Measurements from ENCODE around the gene SLC2A5. TPM values are rescaled to one million over a fixed set of nuclear protein-coding genes. Genes with fewer than 3 reads are reported as not detected.
"Not testable (repeated sequence)": the region's sequence is repeated elsewhere in the genome, so short reads cannot be mapped to it uniquely, and the experiment has no call there.

The SLC2A5 gene
- total and polyA plus RNA-seq, 2 of the 4 experiments (the other 2 are of a cell fraction) = 0.03 to 0.18 TPM

DNA sequence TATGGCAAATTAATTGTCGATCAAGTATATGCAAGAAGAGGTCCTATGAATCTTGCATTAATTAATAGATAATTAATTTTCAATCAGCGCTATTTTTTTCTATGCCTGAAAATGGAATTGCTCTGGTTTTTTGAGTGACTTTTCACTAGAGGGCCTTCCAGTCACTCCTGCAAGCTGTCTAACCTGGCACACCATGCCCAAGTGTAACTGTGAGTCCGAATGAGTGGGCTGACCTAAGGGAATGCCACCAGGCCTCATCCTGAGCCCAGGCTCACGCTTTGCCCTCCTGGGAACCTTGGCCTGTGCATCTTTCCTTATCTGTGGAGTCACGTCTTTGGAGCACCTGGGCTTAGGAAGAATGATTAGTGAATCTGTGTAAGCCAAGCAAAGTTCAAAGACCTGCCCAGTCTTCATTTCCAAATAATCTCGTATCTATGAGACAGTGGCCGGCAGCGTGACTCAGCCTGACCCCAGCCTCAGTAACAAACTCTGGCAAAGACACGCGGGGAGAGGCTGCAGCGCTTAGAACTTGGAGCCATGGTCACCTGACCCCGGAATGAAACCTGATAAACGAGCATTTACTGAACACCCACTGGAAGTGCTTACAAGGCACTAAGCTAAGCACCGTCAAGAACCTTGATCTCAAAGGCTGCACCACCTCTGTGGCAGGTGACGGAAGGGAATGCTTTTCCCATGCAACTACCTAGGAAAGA is 47.3 kb downstream of the SLC2A5 start:
- H2BK20ac ChIP-seq (ENCODE audit: low read depth, low read length); H4K5ac ChIP-seq (ENCODE audit: low read depth, low read length); H3K14ac ChIP-seq (replicated peaks; ENCODE audit: low read depth, low read length); H4K20me1 ChIP-seq (ENCODE audit: insufficient read depth, low read length); POLR2A ChIA-PET (ENCODE audit: unreplicated experiment); H2AK5ac ChIP-seq (ENCODE audit: low read depth, low read length); H2BK120ac ChIP-seq (ENCODE audit: low read depth, low read length); dilution Hi-C loops (cut with HindIII; ENCODE audit: low sequenced_read_pairs, unreplicated experiment); H3K4ac ChIP-seq (ENCODE audit: low read depth, low read length); H3K18ac ChIP-seq (ENCODE audit: low read depth, low read length); H3K4me1 ChIP-seq (ENCODE audit: control insufficient read depth, insufficient read depth, low read length); H3K79me1 ChIP-seq (ENCODE audit: low read depth in 1 of 2, low read length in 2 of 2); H3K9me3 ChIP-seq (ENCODE audit: control insufficient read depth, insufficient read depth, low read length); DNase-seq; H3K9ac ChIP-seq (ENCODE audit: low read depth, low read length); ATAC-seq (ENCODE audit: low read depth); H3K4me2 ChIP-seq (ENCODE audit: low read depth, low read length); BruUV-seq (replicated peaks); H2AK9ac ChIP-seq (replicated peaks; ENCODE audit: low read depth, low read length, poor library complexity); H3K9me1 ChIP-seq (ENCODE audit: insufficient read depth, low read length); H3K27ac ChIP-seq (ENCODE audit: insufficient read depth, low read length); H3K36me3 ChIP-seq (ENCODE audit: control insufficient read depth, insufficient read depth, low read length); H2AFZ ChIP-seq (replicated peaks; ENCODE audit: low read length, poor library complexity); H4K91ac ChIP-seq (ENCODE audit: insufficient read depth, low read depth, low read length); H3K4me3 ChIP-seq (ENCODE audit: insufficient read depth, low read depth, low read length); H4K8ac ChIP-seq (ENCODE audit: low read depth in 2 of 2, low read length in 2 of 2); intact Hi-C loops (cut with micrococcal nuclease); H3K23ac ChIP-seq (ENCODE audit: low read depth, low read length); in situ Hi-C loops (cut with MboI; ENCODE audit: low sequenced_read_pairs); H2BK5ac ChIP-seq (ENCODE audit: low read depth, low read length, poor library complexity, severe bottlenecking); H2BK15ac ChIP-seq (ENCODE audit: low read depth, low read length); CTCF ChIA-PET; H3K56ac ChIP-seq (ENCODE audit: extremely low read depth, insufficient read depth, low read length): not testable (repeated sequence)
- 52% methylated on average over 3 of the region's 15 CpGs; no CpG with 5 or more reads in 1 of the 2 experiments for WGBS, 2 experiments (ENCODE audit: extremely low coverage in 2 of 2, insufficient read length in 1 of 2)
- H3K27me3 ChIP-seq (ENCODE audit: control insufficient read depth, insufficient read depth, low read length) = peaks cover 14% of the 10 kb centered on the region
